ENCODE data around the gene PPARA.

- TF ChIP-seq CTCF (IDR thresholded peaks at IDR 0.05) (no peak), ZFX (IDR thresholded peaks at IDR 0.05; ENCODE audit: borderline replicate concordance) (no peak)
These were observed 27.2 kb upstream of the PPARA start for GRCh38 chr22:46122980-46123693.
